Fibroblast of pulmonary artery (primary cell): Measurements from ENCODE around the gene POLR2E.

Experiments
- DNase-seq: peaks from one replicate; pipeline ENCODE4 v3.0.0-alpha.2; 2010; ENCODE audit warnings: low read depth
- H3K4me3 ChIP-seq: replicated peaks from 2 replicates; pipeline ENCODE4 v1.5.1; 2011; ENCODE audit warnings: low read depth, mild to moderate bottlenecking, control low read depth, low read length, moderate library complexity
- TF ChIP-seq, protein P1 (sequence below): IDR thresholded peaks from 2 replicates; pipeline ENCODE4 v1.5.1; 2011; ENCODE audit warnings: mild to moderate bottlenecking, control low read depth, low read length, inconsistent platforms; ENCODE audit errors: missing control alignments

Gene POLR2E

DNA sequence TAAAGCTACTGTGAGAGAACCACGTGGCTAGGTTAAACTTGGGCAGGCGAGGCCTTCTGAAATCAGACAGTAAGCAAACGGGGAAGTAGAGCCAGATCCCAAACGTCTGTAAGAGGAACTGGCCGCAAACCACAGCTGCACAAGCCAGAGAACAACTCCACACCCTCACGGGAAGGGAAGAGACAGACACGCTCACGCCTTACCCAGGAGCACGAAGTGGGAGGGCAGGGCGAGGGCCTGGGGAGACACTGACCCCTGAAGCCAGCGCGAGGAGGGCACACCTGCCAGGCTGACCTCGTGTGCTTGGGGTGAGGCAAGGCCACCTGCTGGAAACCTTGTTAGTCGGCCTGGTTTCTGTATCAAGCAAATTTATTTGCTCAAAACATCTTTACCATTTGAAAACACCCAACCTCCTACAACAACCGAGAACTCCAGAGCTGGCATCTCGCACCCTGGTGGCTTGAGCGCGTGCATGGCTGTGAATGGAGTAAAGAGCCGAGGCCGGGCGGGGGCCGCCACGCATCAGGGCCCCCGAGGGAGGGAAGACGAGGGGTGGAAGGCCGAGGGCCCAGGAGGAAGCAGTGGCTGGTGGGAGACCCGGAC is 7.3 kb downstream of the POLR2E start:
- TF ChIP-seq, protein P1, sequence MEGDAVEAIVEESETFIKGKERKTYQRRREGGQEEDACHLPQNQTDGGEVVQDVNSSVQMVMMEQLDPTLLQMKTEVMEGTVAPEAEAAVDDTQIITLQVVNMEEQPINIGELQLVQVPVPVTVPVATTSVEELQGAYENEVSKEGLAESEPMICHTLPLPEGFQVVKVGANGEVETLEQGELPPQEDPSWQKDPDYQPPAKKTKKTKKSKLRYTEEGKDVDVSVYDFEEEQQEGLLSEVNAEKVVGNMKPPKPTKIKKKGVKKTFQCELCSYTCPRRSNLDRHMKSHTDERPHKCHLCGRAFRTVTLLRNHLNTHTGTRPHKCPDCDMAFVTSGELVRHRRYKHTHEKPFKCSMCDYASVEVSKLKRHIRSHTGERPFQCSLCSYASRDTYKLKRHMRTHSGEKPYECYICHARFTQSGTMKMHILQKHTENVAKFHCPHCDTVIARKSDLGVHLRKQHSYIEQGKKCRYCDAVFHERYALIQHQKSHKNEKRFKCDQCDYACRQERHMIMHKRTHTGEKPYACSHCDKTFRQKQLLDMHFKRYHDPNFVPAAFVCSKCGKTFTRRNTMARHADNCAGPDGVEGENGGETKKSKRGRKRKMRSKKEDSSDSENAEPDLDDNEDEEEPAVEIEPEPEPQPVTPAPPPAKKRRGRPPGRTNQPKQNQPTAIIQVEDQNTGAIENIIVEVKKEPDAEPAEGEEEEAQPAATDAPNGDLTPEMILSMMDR: no peak
- no peak overlapping the region for H3K4me3 ChIP-seq
- DNase-seq: no peak

DNA sequence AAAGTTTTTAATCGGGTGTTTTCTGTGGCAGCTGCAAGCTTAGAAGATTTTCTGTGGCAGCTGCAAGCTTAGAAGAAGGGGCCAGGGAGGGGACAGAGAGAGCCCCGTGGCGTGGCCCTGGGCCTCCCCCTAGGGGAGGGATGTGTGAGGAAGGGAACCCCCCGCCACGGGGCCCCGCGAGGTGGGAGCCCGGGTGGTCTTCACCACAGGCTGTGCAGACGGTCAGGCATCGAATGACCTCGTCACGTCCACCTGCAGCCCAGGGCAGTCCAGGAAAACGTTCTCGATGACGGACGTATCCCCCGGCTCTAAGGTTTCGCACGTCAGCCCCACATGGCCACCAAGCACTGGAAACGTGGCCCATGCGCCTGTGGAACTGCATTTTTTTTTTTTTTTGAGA is 8.6 kb downstream of the POLR2E start:
- no peak for DNase-seq
- TF ChIP-seq, protein P1: no peak
- no peak overlapping the region for H3K4me3 ChIP-seq

DNA sequence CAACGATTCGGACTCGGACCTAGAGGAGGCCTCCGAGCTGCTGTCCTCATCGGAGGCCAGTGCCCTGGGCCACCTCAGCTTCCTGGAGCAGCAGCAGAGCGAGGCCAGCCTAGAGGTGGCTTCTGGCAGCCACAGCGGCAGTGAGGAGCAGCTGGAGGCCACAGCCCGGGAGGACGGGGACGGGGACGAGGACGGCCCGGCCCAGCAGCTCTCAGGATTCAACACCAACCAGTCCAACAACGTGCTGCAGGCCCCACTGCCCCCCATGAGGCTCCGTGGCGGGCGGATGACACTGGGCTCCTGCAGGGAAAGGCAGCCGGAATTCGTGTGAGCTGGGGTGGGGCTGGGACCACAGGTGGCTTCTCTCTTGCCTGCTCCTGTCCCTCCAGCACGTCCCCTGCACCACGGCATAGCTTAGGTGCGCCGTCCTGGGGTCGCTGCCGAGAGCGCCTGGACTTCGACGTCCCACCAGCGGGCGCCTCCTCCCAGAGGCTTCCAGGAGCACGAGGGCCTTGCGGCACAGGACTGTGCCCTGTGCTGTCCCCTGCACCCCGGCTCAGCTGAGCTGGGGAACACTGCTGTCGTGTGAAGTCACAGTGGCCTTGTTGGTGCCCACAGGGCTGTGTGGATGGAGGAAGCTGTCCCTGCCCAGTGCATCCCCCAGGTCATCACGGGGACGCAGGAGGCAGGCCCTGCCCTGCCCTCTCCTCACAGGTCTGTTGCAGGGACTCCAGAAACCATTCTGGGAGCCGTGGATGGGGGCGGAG is 9.3 kb downstream of the POLR2E start:
- no peak for DNase-seq
- H3K4me3 ChIP-seq: no peak overlapping the region
- TF ChIP-seq, protein P1: no peak

DNA sequence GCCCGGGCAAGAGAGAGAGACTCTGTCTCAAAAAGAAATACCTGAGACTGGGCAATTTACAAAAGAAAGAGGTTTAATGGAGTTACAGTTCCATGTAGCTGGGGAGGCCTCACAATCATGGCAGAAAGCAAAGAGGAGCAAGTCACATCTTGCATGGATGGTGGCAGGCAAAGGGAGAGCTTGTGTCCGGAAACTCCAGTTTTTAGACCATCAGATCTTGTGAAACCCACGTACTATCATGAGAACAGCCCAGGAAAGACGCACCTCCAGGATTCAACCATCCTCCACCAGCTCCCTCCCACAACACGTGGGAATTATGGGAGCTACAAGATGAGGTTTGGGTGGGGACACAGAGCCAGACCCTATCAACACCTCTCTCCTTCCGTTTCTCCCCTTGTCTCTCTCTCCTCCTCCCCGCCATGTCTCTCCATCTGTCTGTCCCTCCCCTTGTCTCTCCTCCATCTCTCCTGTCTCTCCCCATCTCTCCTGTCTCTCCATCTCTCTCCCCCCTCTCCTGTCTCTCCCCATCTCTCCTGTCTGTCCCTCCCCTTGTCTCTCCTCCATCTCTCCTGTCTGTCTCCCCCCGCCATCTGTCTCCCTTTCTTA is 10.0 kb downstream of the POLR2E start:
- TF ChIP-seq, protein P1: no peak
- no peak for DNase-seq
- H3K4me3 ChIP-seq: no peak overlapping the region

DNA sequence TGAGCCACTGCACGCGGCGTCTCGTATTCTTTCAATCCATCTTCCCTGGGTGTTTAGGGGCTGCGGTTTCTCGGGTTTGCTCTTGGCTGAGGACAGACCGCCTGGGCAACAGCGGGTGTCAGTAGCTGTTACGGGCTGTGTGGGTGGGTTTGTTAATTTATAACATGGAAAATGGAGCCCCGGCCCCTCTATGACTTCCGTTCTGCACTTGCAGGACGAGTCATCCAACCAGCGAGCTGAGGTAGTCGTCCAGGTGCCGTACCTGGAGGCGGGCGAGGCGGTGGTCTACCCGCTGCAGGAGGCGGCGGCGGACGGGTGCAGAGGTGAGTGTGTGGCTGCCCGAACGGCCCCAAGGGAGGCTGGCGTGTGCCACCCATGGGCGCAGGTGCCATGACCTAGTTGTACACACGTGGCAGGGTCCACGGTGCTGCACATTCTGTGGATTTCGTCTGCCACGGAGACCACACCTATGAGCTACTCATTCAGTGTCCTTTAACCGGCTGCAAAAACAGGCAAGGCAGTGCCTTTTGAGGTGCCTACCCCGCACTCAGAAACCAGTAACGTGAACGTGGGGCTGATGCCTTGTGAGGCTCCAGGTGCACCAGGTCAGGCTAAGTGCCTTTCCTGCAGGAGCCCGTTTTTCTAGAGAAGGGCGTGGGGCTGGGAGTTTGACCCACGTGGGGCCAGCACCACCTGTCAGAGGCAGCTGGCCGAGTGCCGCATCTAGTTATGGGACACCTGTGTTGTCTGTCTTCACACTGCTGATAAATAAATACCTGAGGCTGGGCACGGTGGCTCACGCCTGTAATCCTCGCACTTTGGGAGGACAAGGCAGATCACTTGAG is 10.9 kb downstream of the POLR2E start:
- TF ChIP-seq, protein P1: no peak
- DNase-seq: no peak
- no peak overlapping the region for H3K4me3 ChIP-seq

DNA sequence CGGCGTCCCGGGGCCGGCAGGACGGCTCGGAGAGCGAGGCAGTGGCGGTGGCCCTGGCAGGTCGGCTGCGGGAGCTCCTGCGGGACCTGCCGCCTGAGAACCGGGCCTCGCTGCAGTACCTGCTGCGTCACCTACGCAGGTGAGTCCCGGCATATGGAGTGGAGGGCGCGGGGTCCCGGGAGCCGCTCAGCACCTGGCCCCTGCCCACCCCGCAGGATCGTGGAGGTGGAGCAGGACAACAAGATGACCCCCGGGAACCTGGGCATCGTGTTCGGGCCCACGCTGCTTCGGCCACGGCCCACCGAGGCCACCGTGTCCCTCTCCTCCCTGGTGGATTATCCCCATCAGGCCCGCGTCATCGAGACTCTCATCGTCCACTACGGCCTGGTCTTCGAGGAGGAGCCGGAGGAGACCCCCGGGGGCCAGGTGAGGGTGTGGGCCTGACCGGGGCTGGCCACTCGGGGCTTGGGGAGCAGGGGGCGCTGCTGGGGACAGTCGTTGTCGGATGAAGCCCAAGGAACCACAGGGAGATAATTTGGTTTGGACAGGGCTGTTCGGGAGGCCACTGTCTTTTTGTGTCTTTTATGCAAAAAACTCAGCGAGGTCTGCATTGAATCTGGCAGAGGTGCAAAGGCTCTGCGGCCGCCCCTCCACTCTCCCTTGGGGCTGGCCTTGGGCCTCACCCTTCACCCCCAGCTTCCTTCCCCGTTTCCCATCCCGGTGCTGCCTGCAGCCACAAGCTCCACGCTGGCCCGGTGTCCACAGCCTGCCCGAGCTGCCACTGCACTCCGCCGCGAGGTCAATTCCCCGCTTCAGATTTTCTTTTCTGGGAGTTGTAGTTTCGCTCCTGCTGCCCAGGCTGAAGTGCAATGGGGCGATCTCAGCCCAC is 12.0 kb downstream of the POLR2E start:
- DNase-seq: no peak
- H3K4me3 ChIP-seq: no peak overlapping the region
- TF ChIP-seq, protein P1: no peak
